ENCODE measurements around the gene CTSE. TPM values are rescaled to one million over a fixed set of nuclear protein-coding genes. Genes with fewer than 3 reads are reported as not detected.

The CTSE gene
- total RNA-seq, 4 donors from 2014 or later: 0.13 TPM; not detected in 3

- Histone ChIP-seq H3K9me3 (no peaks in the 10 kb centered on the region), H3K4me3 (no peak overlapping the region), H3K27ac (replicated peaks in 1 of 4) (no peak overlapping the region), H3K27me3 (peaks cover 0 to 28% (median 0%) of the 10 kb centered on the region in 4 donors), H3K36me3 (no peaks in the 10 kb centered on the region), H3K4me1 (no peaks in the 10 kb centered on the region)
- no peak for TF ChIP-seq POLR2A (IDR thresholded peaks at IDR 0.05; ENCODE audit: low read depth)
- TF ChIP-seq EP300 (IDR thresholded peaks at IDR 0.05): no peak
- no peak for TF ChIP-seq CTCF (IDR thresholded peaks at IDR 0.05)
- TF ChIP-seq POLR2AphosphoS5 (IDR thresholded peaks at IDR 0.05): no peak
- DNase-seq (ENCODE audit: extremely low spot score): peak; percentile 45
- intact Hi-C loops (cut with DNase I): no loop called here
- 59% methylated on average over 7 of the region's 7 CpGs for WGBS
Measured at GRCh38 chr1:206041640-206042039, 17.9 kb upstream of the CTSE start.

GRCh38 chr1:206040328-206040727 is 16.6 kb upstream of the CTSE start:
- no peak for TF ChIP-seq EP300 (IDR thresholded peaks at IDR 0.05)
- no peak for TF ChIP-seq POLR2A (IDR thresholded peaks at IDR 0.05; ENCODE audit: low read depth)
- TF ChIP-seq CTCF (IDR thresholded peaks at IDR 0.05): no peak
- TF ChIP-seq POLR2AphosphoS5 (IDR thresholded peaks at IDR 0.05): no peak
- H3K36me3 ChIP-seq: no peaks in the 10 kb centered on the region
- no peak overlapping the region for H3K4me3 ChIP-seq
- no peak overlapping the region for H3K27ac ChIP-seq (replicated peaks in 1 of 4)
- H3K4me1 ChIP-seq: no peaks in the 10 kb centered on the region
- peaks cover 0 to 31% (median 0%) of the 10 kb centered on the region in 4 donors for H3K27me3 ChIP-seq
- intact Hi-C loops (cut with DNase I): no loop called here
- DNase-seq (ENCODE audit: extremely low spot score): no peak
- H3K9me3 ChIP-seq: no peaks in the 10 kb centered on the region
- 60% methylated on average over 5 of the region's 5 CpGs for WGBS

- intact Hi-C loops (cut with DNase I): no loop called here
- DNase-seq (ENCODE audit: extremely low spot score): no peak
- no peak overlapping the region for H3K27ac ChIP-seq (replicated peaks in 1 of 4)
Measured at GRCh38 chr1:206039046-206039973, 15.6 kb upstream of the CTSE start.

GRCh38 chr1:206037581-206037980 is 13.9 kb upstream of the CTSE start:
- DNase-seq (ENCODE audit: extremely low spot score): no peak
- WGBS: 82% methylated on average over 9 of the region's 9 CpGs
- H3K27ac ChIP-seq (replicated peaks in 1 of 4): no peak overlapping the region
- peaks cover 0 to 35% (median 0%) of the 10 kb centered on the region in 4 donors for H3K27me3 ChIP-seq
- TF ChIP-seq POLR2A (IDR thresholded peaks at IDR 0.05; ENCODE audit: low read depth) (no peak), CTCF (IDR thresholded peaks at IDR 0.05) (no peak)
- H3K9me3 ChIP-seq: no peaks in the 10 kb centered on the region
- H3K4me3 ChIP-seq: no peak overlapping the region
- H3K4me1 ChIP-seq: no peaks in the 10 kb centered on the region
- no peaks in the 10 kb centered on the region for H3K36me3 ChIP-seq
- intact Hi-C loops (cut with DNase I): no loop called here

More at GRCh38 chr1:206039046-206039973, 15.6 kb upstream of the CTSE start:
- no peaks in the 10 kb centered on the region for H3K36me3 ChIP-seq
- WGBS: 54% methylated on average over 7 of the region's 7 CpGs
- H3K4me3 ChIP-seq: no peak overlapping the region
- no peaks in the 10 kb centered on the region for H3K4me1 ChIP-seq
- H3K27me3 ChIP-seq: peaks cover 0 to 37% (median 0%) of the 10 kb centered on the region in 4 donors
- no peaks in the 10 kb centered on the region for H3K9me3 ChIP-seq
- TF ChIP-seq CTCF (IDR thresholded peaks at IDR 0.05): no peak
- TF ChIP-seq EP300 (IDR thresholded peaks at IDR 0.05): no peak
- TF ChIP-seq POLR2A (IDR thresholded peaks at IDR 0.05; ENCODE audit: low read depth): no peak
- TF ChIP-seq POLR2AphosphoS5 (IDR thresholded peaks at IDR 0.05): no peak

Measured in esophagus muscularis mucosa (tissue), 4 donors.